HG03066 (cell line): ENCODE measurements around the gene PTGES2.

ENCODE experiments used
- ATAC-seq: cut with Tn5 transposase; IDR thresholded peaks from one replicate; pipeline ENCODE4 v1.9.1; 2021; ENCODE audit warnings: low read depth; ENCODE audit not compliant: unreplicated experiment

Gene PTGES2

GRCh38 chr9:128153947-128154695, 26.6 kb upstream of the PTGES2 start:
- ATAC-seq: no peak

- ATAC-seq: no peak
Measured at GRCh38 chr9:128153060-128153946, 25.8 kb upstream of the PTGES2 start.

- ATAC-seq: no peak
Measured at GRCh38 chr9:128152133-128153059, 24.9 kb upstream of the PTGES2 start.

- no peak for ATAC-seq
Measured at GRCh38 chr9:128151309-128152132, 24.0 kb upstream of the PTGES2 start.

- ATAC-seq: no peak
Measured at GRCh38 chr9:128150594-128151308, 23.2 kb upstream of the PTGES2 start.

GRCh38 chr9:128149951-128150593, 22.5 kb upstream of the PTGES2 start:
- no peak for ATAC-seq

- no peak for ATAC-seq
Measured at GRCh38 chr9:128149001-128149701, 21.6 kb upstream of the PTGES2 start, which contains the start of gene LCN2. TSS of gene LCN2 (plus strand) at chr9:128149453. CDS start at chr9:128149526, 73 bp downstream.

- ATAC-seq: no peak
Measured at GRCh38 chr9:128148509-128149000, 21.0 kb upstream of the PTGES2 start.

- ATAC-seq: no peak
Measured at GRCh38 chr9:128146591-128147120, 19.1 kb upstream of the PTGES2 start.

GRCh38 chr9:128145951-128146351, 18.4 kb upstream of the PTGES2 start:
- no peak for ATAC-seq

- ATAC-seq: no peak
Measured at GRCh38 chr9:128145536-128145935, 18.0 kb upstream of the PTGES2 start.

- ATAC-seq: no peak
Measured at GRCh38 chr9:128144239-128145181, 17.0 kb upstream of the PTGES2 start.

- no peak for ATAC-seq
Measured at GRCh38 chr9:128143525-128144238, 16.2 kb upstream of the PTGES2 start.

- ATAC-seq: no peak
Measured at GRCh38 chr9:128142596-128142995, 15.1 kb upstream of the PTGES2 start.

GRCh38 chr9:128142061-128142460, 14.5 kb upstream of the PTGES2 start:
- no peak for ATAC-seq

- ATAC-seq: no peak
Measured at GRCh38 chr9:128141604-128142003, 14.1 kb upstream of the PTGES2 start.
